GM23248 (cell line): ENCODE data around the gene MEX3B. TPM values are rescaled to one million over a fixed set of nuclear protein-coding genes. Genes with fewer than 3 reads are reported as not detected.
A peak's percentile ranks its signal among the peaks of the same experiment; 100 is the strongest.
"Not testable (repeated sequence)": the region's sequence is repeated elsewhere in the genome, so short reads cannot be mapped to it uniquely, and the experiment has no call there.

Experiments
- DNase-seq: peaks from one replicate; pipeline ENCODE4 v3.0.0-alpha.2; 2015
- H2AFZ ChIP-seq: fragments of 200-600 bp; sonication (generic); 2 replicates; pipeline ENCODE4 v1.6.1; 2016; ENCODE audit warnings: antibody characterized with exemption
- H3F3A ChIP-seq: fragments of 200-600 bp; sonication (generic); 2 replicates; pipeline ENCODE4 v1.6.1; 2016; ENCODE audit warnings: mild to moderate bottlenecking, antibody characterized with exemption, mixed run types; ENCODE audit not compliant: insufficient read depth
- H3K27ac ChIP-seq: fragments of 200-600 bp; sonication (generic); 2 replicates; pipeline ENCODE4 v1.5.1; 2016; ENCODE audit warnings: mild to moderate bottlenecking
- H3K27me3 ChIP-seq: fragments of 200-600 bp; sonication (generic); replicated peaks from 2 replicates; pipeline ENCODE4 v1.6.1; 2016; ENCODE audit warnings: mild to moderate bottlenecking; ENCODE audit not compliant: insufficient read depth
- H3K36me3 ChIP-seq: fragments of 200-600 bp; sonication (generic); 2 replicates; pipeline ENCODE4 v1.6.1; 2016; ENCODE audit warnings: low read depth, mild to moderate bottlenecking
- H3K4me1 ChIP-seq: fragments of 200-600 bp; sonication (generic); 2 replicates; pipeline ENCODE4 v1.6.1; 2016; ENCODE audit warnings: mild to moderate bottlenecking; ENCODE audit not compliant: insufficient read depth
- H3K4me2 ChIP-seq: fragments of 200-600 bp; sonication (generic); one replicate; pipeline ENCODE4 v1.6.1; 2016; ENCODE audit warnings: mild to moderate bottlenecking; ENCODE audit not compliant: unreplicated experiment
- H3K4me3 ChIP-seq: fragments of 200-600 bp; sonication (generic); 2 replicates; pipeline ENCODE4 v1.5.1; 2016; ENCODE audit warnings: mild to moderate bottlenecking
- H3K79me2 ChIP-seq: fragments of 200-600 bp; sonication (generic); 2 replicates; pipeline ENCODE4 v1.6.1; 2016; ENCODE audit warnings: mild to moderate bottlenecking; ENCODE audit not compliant: insufficient read depth
- H3K9ac ChIP-seq: fragments of 200-600 bp; sonication (generic); 2 replicates; pipeline ENCODE4 v1.6.1; 2016; ENCODE audit warnings: mild to moderate bottlenecking
- H3K9me2 ChIP-seq: fragments of 200-600 bp; sonication (generic); 2 replicates; pipeline ENCODE4 v1.6.1; 2016; ENCODE audit warnings: mixed run types, mild to moderate bottlenecking, moderate library complexity; ENCODE audit not compliant: insufficient read depth
- H3K9me3 ChIP-seq: fragments of 200-600 bp; sonication (generic); one replicate; pipeline ENCODE4 v1.6.1; 2017; ENCODE audit warnings: low read depth
- H4K20me1 ChIP-seq: fragments of 200-600 bp; sonication (generic); 2 replicates; pipeline ENCODE4 v1.6.0; 2016; ENCODE audit not compliant: insufficient read depth
- EZH2 ChIP-seq: fragments of 200-600 bp; sonication (generic); IDR thresholded peaks from 2 replicates; pipeline ENCODE4 v1.6.1; 2018; ENCODE audit warnings: antibody characterized with exemption, mild to moderate bottlenecking; ENCODE audit not compliant: insufficient read depth, poor library complexity, severe bottlenecking
- EZH2phosphoT487 ChIP-seq: fragments of 200-600 bp; sonication (generic); IDR thresholded peaks from 2 replicates; pipeline ENCODE4 v1.6.1; 2018; ENCODE audit warnings: antibody characterized with exemption, moderate library complexity, mild to moderate bottlenecking, low read depth; ENCODE audit not compliant: insufficient read depth
- WGBS, 2 experiments: methylation state at CpG; one replicate each; pipeline ENCODE4 v1.1.6; 2015 to 2017; ENCODE audit warnings: low lambda C conversion rate in 2 of 2, low coverage in 1 of 2; ENCODE audit errors: missing lambda C conversion rate in 2 of 2; 5-methylcytosine and 5-hydroxymethylcytosine counted together
- in situ Hi-C: fragments of 300-500 bp; cut with MboI; formaldehyde crosslinking; loops from 2 replicates; pipeline ENCODE4 v1.15.0; 2020
- polyA plus RNA-seq: library from polyadenylated mRNA; unstranded; fragments of >200 nt; fragmentation: Nextera tagmentation; extraction: Ambion mirVana; gene quantifications from 2 replicates; pipeline ENCODE4 v1.2.1, GENCODE V29; 2016
- total RNA-seq: library from RNA; depleted of rRNA; stranded (reverse); fragments of >200 nt; shearing (Covaris generic); gene quantifications from 2 replicates; pipeline ENCODE4 v1.2.3, GENCODE V29; 2014

Gene MEX3B
- total and polyA plus RNA-seq, 2 experiments from 2014 or later = 5.3 to 13.3 TPM

DNA sequence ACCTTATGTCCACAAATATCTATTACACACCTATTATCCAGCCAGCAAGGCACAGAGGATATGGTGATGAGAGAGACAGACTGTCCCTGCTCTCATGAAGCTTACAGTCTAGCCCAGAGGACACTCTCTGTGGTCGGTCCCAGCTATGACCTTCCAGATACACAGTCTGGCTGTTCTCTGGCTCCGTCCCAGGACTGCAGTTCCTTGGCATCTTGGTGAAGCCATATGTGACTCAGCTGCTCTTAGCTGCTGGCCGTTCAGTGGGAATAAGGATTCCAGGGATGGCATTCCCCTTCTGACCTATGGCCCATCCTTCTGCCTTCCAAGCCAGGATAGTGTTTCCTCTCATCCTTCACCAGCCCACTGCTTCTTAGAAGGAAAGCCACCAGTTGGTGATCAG is 30.8 kb downstream of the MEX3B start:
- Histone ChIP-seq H2AFZ (no peak overlapping the region), H3K9me2 (no peaks in the 10 kb centered on the region), H3K27ac (no peak overlapping the region), H3K27me3 (0 out of 2 replicates have a peak, but pooled peaks cover 10% of the 10 kb centered on the region), H3K36me3 (no peaks in the 10 kb centered on the region), H3K79me2 (no peaks in the 10 kb centered on the region), H3F3A (no peaks in the 10 kb centered on the region), H3K9me3 (no peaks in the 10 kb centered on the region), H4K20me1 (no peaks in the 10 kb centered on the region), H3K4me3 (no peak overlapping the region), H3K4me2 (no peak overlapping the region), H3K4me1 (no peaks in the 10 kb centered on the region), H3K9ac (no peak overlapping the region)
- in situ Hi-C loops = no loop called here
- no peak for TF ChIP-seq EZH2phosphoT487
- peak; percentile 36 for DNase-seq
- 4 to 7% methylated on average over 3 of the region's 3 CpGs for WGBS, 2 experiments

DNA sequence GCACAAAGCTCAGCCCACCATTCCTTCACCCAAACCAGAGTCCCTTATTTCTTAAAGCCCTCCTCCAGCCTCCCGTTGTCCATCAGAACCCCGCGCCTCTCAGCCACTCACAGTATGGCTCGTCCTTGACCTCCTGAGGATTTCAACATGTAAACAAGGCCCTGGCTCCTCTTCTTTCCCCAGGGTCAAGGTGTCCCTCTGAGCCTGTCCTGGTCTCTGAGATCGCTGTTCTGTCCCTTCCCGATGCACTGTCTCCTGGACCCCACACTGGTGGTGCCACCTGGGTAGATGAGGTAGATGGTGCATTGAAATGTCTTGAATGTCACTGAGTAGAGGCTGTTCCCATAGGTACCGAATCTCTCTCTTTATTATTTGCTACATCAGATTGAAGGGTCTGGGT is 32.9 kb downstream of the MEX3B start:
- H3K36me3 ChIP-seq = no peaks in the 10 kb centered on the region
- H4K20me1 ChIP-seq = no peaks in the 10 kb centered on the region
- H3K9me3 ChIP-seq = no peaks in the 10 kb centered on the region
- no peaks in the 10 kb centered on the region for H3K4me1 ChIP-seq
- H3K9ac ChIP-seq = no peak overlapping the region
- H2AFZ ChIP-seq = no peak overlapping the region
- H3K79me2 ChIP-seq = no peaks in the 10 kb centered on the region
- H3K9me2 ChIP-seq = no peaks in the 10 kb centered on the region
- DNase-seq = no peak
- TF ChIP-seq EZH2phosphoT487 (no peak), EZH2 (no peak)
- in situ Hi-C loops = no loop called here
- no peak overlapping the region for H3K4me2 ChIP-seq
- H3F3A ChIP-seq = no peaks in the 10 kb centered on the region
- 73 to 78% methylated on average over 7 of the region's 7 CpGs for WGBS, 2 experiments
- no peak overlapping the region for H3K27ac ChIP-seq
- H3K27me3 ChIP-seq = peaks cover 14% of the 10 kb centered on the region
- no peak overlapping the region for H3K4me3 ChIP-seq

DNA sequence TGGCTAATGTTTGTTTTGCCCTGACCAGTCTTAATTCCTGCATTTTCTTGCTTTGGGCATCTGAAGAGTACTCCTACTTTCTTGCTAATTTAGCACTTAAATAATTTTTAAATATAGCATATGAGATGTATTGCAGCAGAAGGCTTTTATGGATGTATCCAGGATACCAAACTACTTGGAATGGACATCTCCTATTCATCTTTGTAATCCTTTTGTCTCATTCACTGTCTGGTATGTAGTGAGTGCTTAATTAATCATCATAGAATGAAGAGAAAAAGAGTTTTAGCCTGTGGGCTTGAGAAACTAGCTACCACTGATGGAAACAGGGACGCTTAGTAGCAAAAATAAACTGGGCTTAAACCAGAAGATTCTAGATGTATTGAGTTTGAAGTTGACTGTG is 40.6 kb downstream of the MEX3B start:
- no peak overlapping the region for H3K27ac ChIP-seq
- no peak overlapping the region for H3K9ac ChIP-seq
- no peaks in the 10 kb centered on the region for H3F3A ChIP-seq
- in situ Hi-C loops = no loop called here
- no peak for TF ChIP-seq EZH2phosphoT487
- TF ChIP-seq EZH2 = no peak
- WGBS, 2 experiments = 74 to 87% methylated on average over 1 of the region's 1 CpG
- no peaks in the 10 kb centered on the region for H4K20me1 ChIP-seq
- no peaks in the 10 kb centered on the region for H3K36me3 ChIP-seq
- H3K9me2 ChIP-seq = no peaks in the 10 kb centered on the region
- no peak overlapping the region for H3K4me3 ChIP-seq
- no peak overlapping the region for H3K4me2 ChIP-seq
- H3K27me3 ChIP-seq = peaks cover 4% of the 10 kb centered on the region
- no peaks in the 10 kb centered on the region for H3K4me1 ChIP-seq
- H3K79me2 ChIP-seq = no peaks in the 10 kb centered on the region
- no peaks in the 10 kb centered on the region for H3K9me3 ChIP-seq
- no peak overlapping the region for H2AFZ ChIP-seq
- no peak for DNase-seq

DNA sequence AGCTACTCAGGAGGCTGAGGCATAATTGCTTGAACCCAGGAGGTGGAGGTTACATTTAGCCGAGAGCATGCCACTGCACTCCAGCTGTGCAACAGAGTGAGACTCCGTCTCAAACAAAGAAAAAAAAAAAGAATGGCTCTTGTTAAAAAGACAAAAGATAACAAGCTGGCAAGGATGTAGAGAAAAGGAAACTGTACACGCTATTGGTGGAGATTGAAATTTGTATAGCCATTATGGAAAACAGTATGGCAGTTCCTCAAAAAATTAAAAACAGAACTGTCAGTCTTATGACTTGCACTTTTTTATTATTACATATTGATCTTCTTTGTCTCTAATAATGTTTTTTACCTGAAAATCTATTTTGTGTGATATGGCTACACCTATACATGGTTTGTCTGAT is 41.9 kb downstream of the MEX3B start:
- Histone ChIP-seq H3K79me2 (no peaks in the 10 kb centered on the region), H3F3A (no peaks in the 10 kb centered on the region), H3K27ac (no peak overlapping the region), H3K36me3 (no peaks in the 10 kb centered on the region), H3K27me3 (peaks cover under 1% of the 10 kb centered on the region; the same call in 1 of the 2 replicates), H2AFZ (no peak overlapping the region), H3K4me3 (no peak overlapping the region), H3K9me2 (no peaks in the 10 kb centered on the region), H4K20me1 (no peaks in the 10 kb centered on the region), H3K9ac (no peak overlapping the region), H3K4me1 (no peaks in the 10 kb centered on the region), H3K9me3 (no peaks in the 10 kb centered on the region), H3K4me2 (no peak overlapping the region)
- TF ChIP-seq EZH2 (no peak), EZH2phosphoT487 (no peak)
- no peak for DNase-seq
- in situ Hi-C loops = no loop called here
- WGBS, 2 experiments = 64 to 69% methylated on average over 3 of the region's 3 CpGs

DNA sequence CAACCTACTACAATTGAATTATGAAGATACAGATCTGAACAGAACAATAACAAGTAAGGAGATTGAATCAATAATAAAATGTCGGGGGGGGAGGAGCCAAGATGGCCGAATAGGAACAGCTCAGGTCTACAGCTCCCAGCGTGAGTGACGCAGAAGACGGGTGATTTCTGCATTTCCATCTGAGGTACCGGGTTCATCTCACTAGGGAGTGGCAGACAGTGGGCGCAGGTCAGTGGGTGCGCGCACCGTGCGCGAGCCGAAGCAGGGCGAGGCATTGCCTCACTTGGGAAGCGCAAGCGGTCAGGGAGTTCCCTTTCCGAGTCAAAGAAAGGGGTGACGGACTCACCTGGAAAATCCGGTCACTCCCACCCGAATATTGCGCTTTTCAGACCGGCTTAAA is 50.7 kb downstream of the MEX3B start:
- H3K9me2 ChIP-seq, H3K79me2 ChIP-seq, H3K9me3 ChIP-seq, H3K9ac ChIP-seq, H3K4me1 ChIP-seq, H4K20me1 ChIP-seq, H3K36me3 ChIP-seq, H3K4me2 ChIP-seq, H3F3A ChIP-seq, H3K27me3 ChIP-seq, in situ Hi-C loops, H3K4me3 ChIP-seq, H2AFZ ChIP-seq, DNase-seq, H3K27ac ChIP-seq: not testable (repeated sequence)
- WGBS, 2 experiments = 83 to 84% methylated on average over 15 to 22 of the region's 22 CpGs
